SK-MEL-5 (cell line): ENCODE results near the gene ENTPD1. TPM values are rescaled to one million over a fixed set of nuclear protein-coding genes. Genes with fewer than 3 reads are reported as not detected.

Source experiments
- DNase-seq: peaks from one replicate; pipeline ENCODE4 v3.0.0-alpha.2; 2016; ENCODE audit warnings: low read depth, low spot score
- in situ Hi-C: cut with HindIII; loops from 2 replicates; pipeline ENCODE4 v1.10.0; 2016; ENCODE audit warnings: low sequenced_read_pairs, high pct_unique_total_duplicates, low pct_unique_long_range_greater_than_20kb
- total RNA-seq: library from RNA; depleted of rRNA; stranded (reverse); fragments of >200 nt; shearing (Covaris generic); gene quantifications from 2 replicates; pipeline ENCODE4 v1.2.3, GENCODE V29; 2014

ENTPD1 gene
- total RNA-seq, 1 experiment from 2014 or later: 20.2 TPM

DNA sequence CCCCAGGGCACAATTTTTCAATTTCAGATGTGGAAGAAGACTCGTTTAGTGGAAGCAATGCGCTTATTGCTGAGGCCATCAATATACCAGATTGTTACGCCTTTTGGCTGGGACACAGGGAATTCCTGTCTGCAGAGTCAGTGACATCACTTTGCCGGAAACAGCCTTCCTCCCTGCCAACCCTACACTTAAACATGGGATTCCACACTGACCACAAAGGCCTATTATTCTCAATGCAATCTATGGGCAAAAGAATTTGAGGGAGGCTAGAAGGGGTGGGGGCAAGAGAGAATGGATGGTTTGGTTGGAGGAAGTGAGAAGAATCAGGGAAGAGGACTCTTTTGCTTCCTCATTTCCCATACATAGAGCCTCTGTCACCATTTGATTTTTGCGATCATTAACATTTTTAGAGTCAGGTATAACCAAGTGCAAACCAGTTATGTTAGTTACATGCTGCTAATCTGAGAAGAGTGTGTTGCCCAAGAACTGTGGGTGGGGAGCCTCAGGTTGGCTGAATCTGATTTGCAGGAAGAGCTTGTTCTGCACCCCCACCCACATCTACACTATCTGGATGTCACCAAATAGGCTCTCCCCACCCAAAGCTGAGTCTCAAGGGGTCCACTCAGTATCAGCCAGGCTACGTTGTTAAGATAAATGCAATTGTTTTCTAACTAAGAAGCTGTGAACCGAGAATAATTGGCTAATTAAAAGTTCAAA lies 58.2 kb downstream of the ENTPD1 start:
- peak; percentile 94 for DNase-seq
- in situ Hi-C loops: no loop called here

DNA sequence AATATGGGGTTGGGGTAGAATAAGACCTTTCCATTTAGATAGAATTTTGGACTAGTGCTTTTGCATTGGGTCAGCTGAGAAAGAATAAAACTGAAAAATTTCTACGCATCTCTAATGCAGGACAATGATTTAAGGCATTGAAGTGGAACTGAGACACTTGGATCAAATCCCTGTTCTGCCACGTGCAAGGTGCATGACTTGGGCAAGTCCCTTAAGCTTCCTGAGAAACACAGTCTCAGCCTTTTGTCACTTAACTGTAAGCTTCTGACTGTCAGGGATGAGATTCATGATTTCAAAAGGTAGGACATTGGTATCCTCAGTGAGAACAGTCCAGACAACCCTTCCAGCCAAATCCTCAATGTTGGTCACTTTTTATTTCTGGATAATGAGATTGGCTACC lies 59.2 kb downstream of the ENTPD1 start:
- no peak for DNase-seq
- in situ Hi-C loops: no loop called here

DNA sequence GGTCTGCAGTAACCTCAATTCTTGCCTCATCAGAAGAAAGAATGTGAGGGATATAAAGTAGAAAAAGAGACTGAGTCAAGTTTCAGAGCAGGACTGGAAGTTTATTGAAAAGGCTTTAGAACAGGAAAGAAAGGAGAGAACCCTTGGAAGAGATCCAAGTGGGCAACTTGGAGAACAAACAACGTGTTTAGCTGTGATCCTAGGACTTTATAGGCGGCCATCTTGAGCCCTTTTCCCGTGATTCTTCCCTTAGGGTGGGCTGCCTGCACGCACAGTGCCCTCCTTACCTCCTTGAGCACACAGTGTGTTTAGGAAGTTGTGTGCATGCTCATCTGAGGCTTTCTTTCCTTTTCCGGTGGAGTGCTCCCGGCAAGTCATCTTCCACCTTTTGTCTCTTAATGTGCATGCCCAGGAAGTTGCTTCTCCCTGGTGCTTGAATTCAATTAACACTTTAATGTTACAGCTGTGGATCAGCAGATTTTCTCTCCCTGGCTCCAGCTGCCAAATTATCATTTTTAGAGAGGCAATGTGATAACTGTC lies 59.8 kb downstream of the ENTPD1 start:
- no peak for DNase-seq
- in situ Hi-C loops: no loop called here

DNA sequence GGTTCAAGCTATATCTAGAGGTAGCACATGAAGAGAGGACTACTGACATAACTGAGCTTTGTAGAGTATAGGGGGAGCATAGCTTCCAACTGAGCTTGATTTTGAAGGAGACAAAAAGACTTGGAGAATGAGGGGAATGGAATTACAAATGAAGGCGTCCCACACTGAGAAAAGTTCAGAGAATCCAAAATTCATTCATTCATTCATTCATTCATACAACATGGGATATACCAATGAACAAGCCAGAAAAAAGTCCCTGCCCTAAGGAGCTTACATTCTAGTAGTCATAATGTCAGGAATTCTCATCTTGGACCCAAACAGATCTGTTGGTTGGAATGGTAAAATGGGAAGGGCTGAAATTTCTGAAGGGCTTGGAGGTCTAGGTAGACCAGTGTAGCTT lies 62.0 kb downstream of the ENTPD1 start:
- in situ Hi-C loops: no loop called here
- no peak for DNase-seq

DNA sequence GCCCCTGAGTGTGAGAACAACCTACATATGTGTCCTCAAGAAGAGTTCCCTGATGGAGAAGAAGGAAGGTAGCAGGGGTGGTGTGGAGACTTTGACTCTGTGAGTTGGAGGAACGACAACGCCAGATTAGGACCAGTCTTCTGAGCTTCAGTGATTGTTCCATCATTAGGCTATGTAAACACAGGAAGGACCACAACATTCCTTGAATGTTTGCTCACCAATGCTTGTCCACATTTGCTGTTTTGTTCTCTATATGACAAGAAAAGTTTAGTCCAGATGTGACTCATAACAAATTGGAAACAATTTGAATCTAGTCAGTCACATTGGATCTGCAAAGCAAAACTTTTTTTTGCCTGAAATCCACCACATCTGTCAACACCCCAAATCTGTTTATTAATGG lies 62.7 kb downstream of the ENTPD1 start:
- in situ Hi-C loops: no loop called here
- DNase-seq: no peak

DNA sequence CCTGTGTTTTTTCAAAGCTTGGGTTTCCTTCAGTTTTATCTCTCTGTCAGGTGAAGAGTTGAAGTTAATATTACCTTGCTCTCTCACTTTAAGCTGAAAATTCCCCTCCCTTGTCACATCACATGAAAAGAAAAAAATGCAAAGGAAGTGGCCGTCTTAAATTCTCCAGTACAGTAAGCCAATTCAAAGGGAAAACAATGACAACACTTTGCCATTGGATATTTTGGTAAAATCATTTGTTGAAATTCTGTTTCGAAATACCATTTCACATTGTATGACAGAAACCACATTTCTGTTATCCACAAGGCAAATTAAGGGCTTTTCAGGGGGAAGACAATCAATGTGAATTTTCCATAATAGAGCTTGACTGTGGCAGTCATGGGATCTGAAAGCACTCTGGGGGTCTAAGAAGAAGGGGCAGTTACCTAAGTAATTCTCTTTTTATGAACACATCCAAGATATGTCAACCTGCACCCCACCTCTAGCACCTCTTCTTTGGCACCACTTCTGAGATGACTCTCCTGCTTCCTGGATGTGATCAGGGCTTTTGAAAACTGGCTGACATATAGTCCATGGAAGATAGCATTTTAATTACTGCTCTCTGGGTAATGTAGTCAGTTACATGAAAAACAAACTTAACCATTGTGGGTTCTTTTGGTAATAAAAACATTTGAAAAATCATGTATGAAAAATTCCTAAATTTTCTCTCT lies 63.8 kb downstream of the ENTPD1 start:
- in situ Hi-C loops: no loop called here
- DNase-seq: peak; percentile 54

DNA sequence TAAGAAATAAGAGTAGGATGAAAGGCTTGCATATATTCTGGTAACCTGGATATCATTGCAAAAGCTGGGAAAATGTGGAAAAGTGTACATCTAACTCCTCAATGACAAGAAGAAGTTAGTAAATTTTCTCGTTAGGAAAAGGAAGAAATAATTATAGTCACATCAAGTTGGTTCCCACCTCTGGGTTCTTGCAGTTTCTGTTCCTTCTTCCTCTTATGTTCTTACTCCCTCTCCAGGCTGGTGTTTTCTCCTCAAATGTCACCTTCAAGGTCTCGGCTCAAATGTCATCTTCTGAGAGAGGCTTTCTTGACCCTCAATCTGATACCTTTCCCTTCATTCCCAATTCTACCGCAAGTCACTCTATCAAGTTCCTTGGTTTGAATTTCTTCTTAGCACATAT lies 64.4 kb downstream of the ENTPD1 start:
- in situ Hi-C loops: no loop called here
- no peak for DNase-seq

DNA sequence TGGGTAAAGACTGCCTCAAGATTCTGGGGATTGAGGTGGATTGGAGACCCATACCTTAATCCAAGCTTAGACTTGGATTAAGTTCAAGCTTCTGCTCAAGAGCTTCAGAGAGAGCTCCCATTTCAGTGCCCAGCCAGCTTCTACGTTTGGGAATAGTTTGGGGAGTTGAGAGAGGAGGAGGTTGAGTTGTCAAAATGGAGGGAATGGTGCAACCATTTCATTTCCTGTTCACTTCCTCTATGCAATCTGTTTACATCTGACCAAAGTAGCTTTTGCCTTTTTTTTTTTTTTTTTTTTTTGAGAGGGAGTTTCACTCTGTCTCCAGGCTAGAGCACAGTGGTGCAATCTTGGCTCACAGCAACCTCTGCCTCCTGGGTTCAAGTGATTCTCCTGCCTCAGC lies 65.8 kb downstream of the ENTPD1 start:
- DNase-seq: no peak
- in situ Hi-C loops: no loop called here

DNA sequence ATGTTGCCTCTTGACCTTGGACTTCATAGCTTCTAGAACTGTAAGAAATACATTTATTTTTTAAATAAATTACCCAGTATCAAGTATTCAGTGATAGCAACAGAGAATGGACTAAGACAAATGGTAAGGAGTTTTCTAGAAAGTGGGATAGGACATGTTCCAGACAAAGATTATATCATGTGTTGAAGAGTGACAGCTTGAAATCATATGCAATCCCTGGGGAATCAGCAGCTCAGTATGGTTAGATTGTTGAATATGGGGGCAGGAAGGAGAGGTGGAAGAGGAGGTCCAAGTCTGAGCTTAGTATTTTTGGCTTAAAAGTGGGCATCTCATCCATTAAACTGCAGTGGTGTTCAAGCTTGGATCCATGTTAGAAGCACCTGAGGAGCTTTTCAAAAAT lies 74.1 kb downstream of the ENTPD1 start:
- in situ Hi-C loops: no loop called here
- no peak for DNase-seq

DNA sequence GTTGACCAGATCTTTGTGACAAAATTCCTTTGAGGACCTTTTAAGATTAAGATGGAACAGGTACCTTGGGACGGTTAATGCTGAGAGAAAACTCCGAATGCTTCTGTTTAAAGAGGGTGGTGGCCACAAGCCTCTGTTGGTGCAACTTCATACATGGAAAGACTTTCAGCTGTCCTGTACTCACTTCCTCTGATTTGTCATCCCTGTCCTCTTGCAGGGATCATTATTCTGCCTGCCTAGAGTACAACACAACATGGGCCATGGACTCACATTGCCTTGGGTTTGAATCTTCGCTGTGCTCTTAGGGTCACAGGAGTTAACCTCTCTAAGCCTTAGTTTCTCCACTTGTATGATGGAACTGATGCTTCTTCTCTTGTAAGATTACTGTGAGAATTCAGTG lies 75.1 kb downstream of the ENTPD1 start:
- no peak for DNase-seq
- in situ Hi-C loops: no loop called here

DNA sequence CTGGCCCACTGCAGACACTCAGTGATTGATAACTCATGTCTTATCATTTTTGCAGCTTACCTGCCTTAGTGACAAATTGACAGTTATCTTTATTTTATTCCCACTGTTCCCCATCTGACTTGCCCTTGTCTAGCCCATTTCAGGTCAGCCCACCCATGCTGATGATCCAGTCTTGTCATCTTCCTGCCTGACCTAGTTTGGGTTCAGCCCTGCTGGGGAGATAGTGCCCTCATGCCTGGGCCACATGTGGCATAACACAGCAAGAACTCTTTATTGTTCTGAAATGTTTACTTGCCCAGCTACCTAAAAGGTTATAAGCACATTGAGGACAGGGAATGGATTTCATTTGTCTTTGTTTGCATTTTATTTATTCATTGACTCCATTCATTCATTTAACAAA lies 75.6 kb downstream of the ENTPD1 start:
- in situ Hi-C loops: no loop called here

DNA sequence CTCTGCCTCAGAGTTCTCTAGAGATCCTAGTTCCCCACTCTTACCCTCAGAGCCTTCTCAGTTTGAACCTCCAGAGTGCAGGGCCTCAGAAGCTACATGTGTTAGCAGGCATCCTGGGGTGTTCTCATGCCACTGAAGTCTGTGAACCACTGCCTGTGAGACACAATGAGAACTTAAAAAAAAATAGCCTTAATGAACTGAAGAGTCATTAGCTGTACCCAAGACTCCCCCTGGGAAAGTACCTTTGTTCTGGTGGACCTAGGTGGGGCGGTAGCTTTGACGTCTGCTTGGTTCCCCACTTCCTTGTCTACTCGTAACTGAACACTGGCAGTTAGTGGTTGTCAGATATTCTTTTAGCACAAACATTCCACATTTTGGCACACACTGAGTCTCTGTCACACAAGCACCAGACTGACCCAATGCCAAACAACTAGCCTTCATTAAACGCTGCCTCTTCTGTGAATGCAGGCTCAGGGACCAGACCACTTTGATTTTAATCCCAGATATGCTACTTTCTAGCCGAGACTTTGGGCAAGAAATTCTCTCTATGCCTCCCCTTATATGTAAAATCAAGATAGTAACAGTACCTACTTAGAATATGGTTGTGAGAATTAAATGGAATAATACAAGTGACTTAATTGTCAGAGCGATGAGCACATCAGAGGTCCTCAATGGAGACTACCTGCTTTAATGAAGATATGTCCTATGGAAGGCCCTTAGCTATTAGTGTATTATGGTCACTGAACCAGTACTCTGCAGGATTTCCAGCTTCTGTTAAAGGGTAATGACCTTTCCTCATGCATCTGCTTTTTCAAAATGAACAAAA lies 76.5 kb downstream of the ENTPD1 start:
- in situ Hi-C loops: no loop called here
- DNase-seq: no peak

More for the DNA sequence above, 75.6 kb downstream of the ENTPD1 start:
- no peak for DNase-seq

DNA sequence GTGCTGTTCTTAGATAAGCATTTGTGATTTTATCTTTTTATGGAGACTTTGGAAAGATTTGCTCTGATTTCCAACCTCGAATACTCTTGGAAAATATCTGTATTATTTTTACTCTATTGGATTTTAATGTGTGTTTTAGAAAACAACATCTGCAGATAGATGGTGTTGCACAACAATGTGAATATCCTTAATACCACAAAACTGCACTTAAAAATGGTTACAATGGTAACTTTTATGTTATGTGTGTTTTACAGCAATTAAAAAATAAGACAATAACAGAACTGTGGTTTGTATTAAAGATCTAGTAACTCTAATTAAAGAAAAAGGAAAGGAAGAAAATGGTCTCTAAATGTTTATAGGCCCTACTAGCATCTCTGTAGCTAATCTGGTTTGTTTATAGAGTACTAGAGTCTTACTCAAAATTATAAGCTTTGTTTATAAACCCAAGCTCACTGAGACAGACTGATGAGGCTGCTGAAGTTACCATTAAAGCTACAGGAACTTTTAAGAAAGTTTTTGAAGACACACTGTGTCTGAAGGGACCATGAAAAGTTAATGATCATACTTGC lies 77.2 kb downstream of the ENTPD1 start:
- in situ Hi-C loops: no loop called here

DNA sequence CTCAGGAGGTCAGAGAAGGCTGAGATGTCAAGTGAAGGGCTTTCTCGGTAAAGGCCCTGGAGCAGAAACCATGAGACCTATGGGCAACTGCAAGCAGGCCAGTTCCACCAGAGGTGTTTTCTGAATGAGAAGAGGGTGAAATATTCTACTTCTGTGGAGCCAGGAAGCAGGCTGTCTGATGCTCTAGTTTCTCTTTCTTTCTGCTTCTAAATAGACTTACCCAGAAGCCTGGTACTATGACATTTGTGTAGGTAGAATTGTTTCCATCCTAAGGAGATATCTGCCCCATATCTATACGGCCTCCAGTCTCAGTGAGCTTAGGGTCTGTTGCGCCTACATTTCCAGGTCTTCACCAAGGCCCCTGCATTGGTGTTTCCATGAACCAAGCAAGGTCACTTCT lies 78.4 kb downstream of the ENTPD1 start:
- no peak for DNase-seq
- in situ Hi-C loops: no loop called here

More for the DNA sequence above, 77.2 kb downstream of the ENTPD1 start:
- no peak for DNase-seq

DNA sequence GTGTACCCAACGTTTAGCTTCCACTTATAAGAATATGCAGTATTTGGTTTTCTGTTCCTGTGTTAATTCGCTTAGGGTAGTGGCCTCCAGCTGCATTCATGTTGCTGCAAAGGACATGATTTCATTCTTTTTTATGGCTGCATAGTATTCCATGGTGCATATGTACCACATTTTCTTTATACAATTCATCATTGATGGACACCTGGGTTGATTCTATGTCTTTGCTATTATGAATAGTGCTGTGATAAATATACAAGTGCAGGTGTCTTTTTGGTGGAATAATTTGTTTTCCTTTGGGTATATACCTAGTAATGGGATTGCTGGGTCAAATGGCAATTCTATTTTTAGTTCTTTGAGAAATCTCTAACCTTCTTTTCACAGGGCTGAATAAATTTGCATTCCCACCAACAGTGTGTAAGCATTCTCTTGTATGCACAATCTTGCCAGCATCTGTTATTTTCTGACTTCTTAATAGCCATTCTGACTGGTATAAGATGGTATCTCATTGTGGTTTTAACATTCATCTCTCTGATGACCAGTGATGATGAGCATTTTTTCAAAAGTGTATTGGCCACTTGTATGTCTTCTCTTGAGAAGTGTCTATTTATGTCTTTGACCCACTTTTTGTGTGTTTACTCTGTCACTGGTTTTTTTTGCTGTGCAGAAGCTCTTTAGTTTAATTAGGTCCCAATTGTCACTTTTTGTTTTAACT lies 79.3 kb downstream of the ENTPD1 start:
- in situ Hi-C loops: no loop called here
- no peak for DNase-seq

DNA sequence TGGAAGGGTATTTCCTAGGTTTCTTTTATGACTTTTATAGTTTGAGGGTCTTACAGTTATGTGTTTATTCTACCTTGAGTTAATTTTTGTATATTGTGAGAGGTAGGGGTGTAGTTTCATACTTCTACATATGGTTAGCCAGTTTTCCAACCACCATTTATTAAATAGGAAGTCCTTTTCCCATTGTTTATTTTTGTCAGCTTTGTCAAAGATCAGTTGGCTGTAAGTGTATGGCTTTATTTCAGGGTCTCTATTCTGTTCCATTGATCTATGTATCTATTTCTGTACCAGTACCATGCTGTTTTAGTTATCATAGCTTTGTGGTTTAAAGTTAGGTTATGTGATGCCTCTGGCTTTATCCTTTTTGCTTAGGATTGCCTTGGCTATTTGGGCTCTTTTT lies 79.9 kb downstream of the ENTPD1 start:
- no peak for DNase-seq
- in situ Hi-C loops: no loop called here

DNA sequence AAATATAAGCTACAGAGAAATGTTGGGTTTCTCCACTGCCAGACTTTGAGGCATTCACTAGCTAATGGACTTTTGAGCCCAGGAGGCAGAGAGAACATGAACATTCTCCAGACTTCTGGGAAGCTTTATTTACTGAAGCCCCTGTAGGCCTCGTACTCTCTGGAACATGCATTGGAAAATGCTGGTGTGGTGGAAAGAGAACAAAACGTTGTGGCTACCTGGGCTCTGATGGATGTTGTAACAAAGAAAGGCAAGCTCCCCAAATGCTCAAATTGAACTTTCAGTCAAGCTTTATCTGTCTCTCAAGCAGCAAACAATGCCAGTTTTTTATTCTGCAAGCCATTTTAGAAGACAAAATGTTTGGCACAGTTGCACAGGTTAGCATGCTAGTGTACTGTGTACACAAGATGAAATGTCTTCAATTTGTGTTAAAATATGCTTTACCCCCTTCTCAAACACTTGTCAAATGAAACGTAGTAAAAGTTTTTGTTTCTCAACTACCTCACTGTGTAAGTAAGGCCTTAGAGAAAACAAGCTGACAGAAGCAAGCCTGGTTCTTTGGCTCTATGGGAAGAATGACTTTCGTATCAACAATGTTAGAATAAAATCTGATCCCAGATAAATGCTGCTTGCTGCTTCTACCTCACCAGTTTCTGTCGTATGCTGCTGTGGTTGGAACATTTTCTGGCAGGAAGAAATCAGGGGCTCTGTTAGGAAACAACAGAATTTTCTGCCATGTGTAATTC lies 80.8 kb downstream of the ENTPD1 start:
- in situ Hi-C loops: no loop called here

More for the DNA sequence above, 80.8 kb downstream of the ENTPD1 start:
- no peak for DNase-seq
